ENCODE measurements around the gene LEP. TPM values are rescaled to one million over a fixed set of nuclear protein-coding genes. Genes with fewer than 3 reads are reported as not detected.
A peak's percentile ranks its signal among the peaks of the same experiment; 100 is the strongest.

LEP gene
- total and polyA plus RNA-seq, 9 of the 15 experiments (the other 6 are each of a cell fraction or from before 2014, with no cell fraction given): not detected

GRCh38 chr7:128266883-128267594, 26.0 kb downstream of the LEP start (continued):
- TF ChIP-seq E2F4 (CRISPR knock-in tag; IDR thresholded peaks at IDR 0.05; ENCODE audit: low read depth) (no peak), RFX1 (IDR thresholded peaks at IDR 0.05) (peak; percentile 27), HOXB6 (CRISPR knock-in tag; IDR thresholded peaks at IDR 0.05; ENCODE audit: borderline replicate concordance) (peak; percentile 73; the same call in 1 of the 2 replicates), KLF16 (IDR thresholded peaks at IDR 0.05) (0 out of 2 replicates have a peak, but pooled peaks have one; percentile 9)

- DNase-seq (ENCODE audit: extremely low read depth in 1 of 4, low spot score in 3 of 4): no peak
- WGBS (ENCODE audit: insufficient coverage, low coverage, missing lambda C conversion rate): 18% methylated on average over 4 of the region's 4 CpGs
- Histone ChIP-seq H3K4me3 (peak overlapping the region; percentile 23; the same call in 1 of the 2 replicates), H3K27ac (ENCODE audit: extremely low read depth, low read depth, low read length) (no peak overlapping the region; the same call in 2 of the 3 replicates), H2AFZ (ENCODE audit: low read depth, low read length) (peak overlapping the region; percentile 80), H3K36me3 (ENCODE audit: control insufficient read depth, insufficient read depth, low read length) (no peaks in the 10 kb centered on the region), H3K4me1 (replicated peaks in 1 of 2; ENCODE audit: control insufficient read depth in 2 of 2, insufficient read depth in 2 of 2, low read length in 2 of 2) (peaks cover 12 to 29% of the 10 kb centered on the region in 2 experiments), H3K9ac (ENCODE audit: insufficient read depth in 1 of 2, low read depth in 2 of 2, low read length in 2 of 2) (peak overlapping the region; percentile 53 to 74; a peak in 2 of 4 replicates), H4K20me1 (replicated peaks; ENCODE audit: control insufficient read depth, insufficient read depth, low read length) (no peaks in the 10 kb centered on the region), H3K9me1 (ENCODE audit: control insufficient read depth, insufficient read depth, low read length) (no peaks in the 10 kb centered on the region), H3K4me2 (ENCODE audit: insufficient read depth, low read length) (peak overlapping the region; percentile 89), H3K79me2 (ENCODE audit: control insufficient read depth, insufficient read depth, low read length) (no peaks in the 10 kb centered on the region), H3K27me3 (ENCODE audit: control insufficient read depth in 2 of 2, insufficient read depth in 2 of 2, low read length in 2 of 2) (peaks cover 24 to 50% of the 10 kb centered on the region in 2 experiments), H3K9me3 (replicated peaks; ENCODE audit: control insufficient read depth, insufficient read depth, low read depth, low read length) (no peaks in the 10 kb centered on the region)
- ChIA-PET POLR2A (interaction anchor here (0.6 to 1.4 kb wide), 10 partner anchors 8 to 166 kb away, joined by 3 to 6 read pairs (median 3); no protein-coding TSS in a partner anchor), CTCF (ENCODE audit: low intra/inter-chr PET ratio) (interaction anchor here (0.6 kb wide), 1 partner anchor 60 kb away, joined by 5 read pairs; no protein-coding TSS in a partner anchor)
- no peak for ATAC-seq
- in situ Hi-C loops (cut with MboI): no loop called here
- FAIRE-seq: no peak
- BruUV-seq (replicated peaks): no TSS peak
- intact Hi-C loops (cut with micrococcal nuclease): no loop called here
- 0 out of 2 replicates have a peak, but pooled peaks have one; percentile 23 for TF ChIP-seq TGIF2 (CRISPR knock-in tag; IDR thresholded peaks at IDR 0.05)
- peak; percentile 66 for TF ChIP-seq POLR2G (IDR thresholded peaks at IDR 0.05; ENCODE audit: low read depth, low read length)
- no peak for TF ChIP-seq ZEB2 (IDR thresholded peaks at IDR 0.05)
- TF ChIP-seq PHB (CRISPR knock-in tag; IDR thresholded peaks at IDR 0.05): 0 out of 2 replicates have a peak, but pooled peaks have one; percentile 10
- TF ChIP-seq SMAD1 (IDR thresholded peaks at IDR 0.05; ENCODE audit: low read depth, low read length, partially characterized antibody): no peak
- TF ChIP-seq RAD21 (CRISPR knock-in tag; conservative IDR thresholded peaks at IDR 0.05 in 1 of 2, IDR thresholded peaks at IDR 0.05 in 1 of 2): no peak
- TF ChIP-seq SMAD2 (IDR thresholded peaks at IDR 0.05; ENCODE audit: low read depth, low read length): 0 out of 2 replicates have a peak, but pooled peaks have one; percentile 72
- TF ChIP-seq KDM4B (IDR thresholded peaks at IDR 0.05; ENCODE audit: borderline replicate concordance in 2 of 2, low read depth in 1 of 2): peak in 1 of 2 experiments; percentile 36; a peak in 1 of 4 replicates
- no peak for TF ChIP-seq NFRKB (IDR thresholded peaks at IDR 0.05; ENCODE audit: low read depth)
- no peak for TF ChIP-seq ZNF695 (CRISPR knock-in tag; IDR thresholded peaks at IDR 0.05)
- TF ChIP-seq CBFB (CRISPR knock-in tag; IDR thresholded peaks at IDR 0.05): 0 out of 2 replicates have a peak, but pooled peaks have one; percentile 13
- TF ChIP-seq THAP12 (CRISPR knock-in tag; IDR thresholded peaks at IDR 0.05): no peak
- TF ChIP-seq E2F5 (CRISPR knock-in tag; IDR thresholded peaks at IDR 0.05): no peak
These were observed 26.5 kb downstream of the LEP start for GRCh38 chr7:128267595-128267924.
